HEK293 (cell line): ENCODE measurements around the gene EIPR1.

Experiments
- CTCF ChIP-seq: fragments of 450-650 bp; formaldehyde crosslinking; IDR thresholded peaks from 2 replicates; pipeline ENCODE4 v1.5.1; 2016; ENCODE audit warnings: missing biosample characterization, missing genetic modification characterization
- SCRT2 ChIP-seq: fragments of 450-650 bp; formaldehyde crosslinking; IDR thresholded peaks from 2 replicates; pipeline ENCODE4 v1.5.1; 2016; ENCODE audit warnings: missing biosample characterization, missing genetic modification characterization
- ZNF138 ChIP-seq: fragments of 450-650 bp; formaldehyde crosslinking; IDR thresholded peaks from 2 replicates; pipeline ENCODE4 v1.5.1; 2016; ENCODE audit warnings: missing biosample characterization, missing genetic modification characterization, borderline replicate concordance
- ZNF76 ChIP-seq: fragments of 450-650 bp; formaldehyde crosslinking; IDR thresholded peaks from 2 replicates; pipeline ENCODE4; 2016; ENCODE audit warnings: low read depth, missing biosample characterization, missing genetic modification characterization, borderline replicate concordance

GRCh38 chr2:3270095-3270478 is 107.5 kb downstream of the EIPR1 start:
- TF ChIP-seq CTCF (tag by site-specific recombination) (no peak), ZNF76 (tag by site-specific recombination) (no peak), ZNF138 (no peak), SCRT2 (no peak)
